IMR-90 (cell line): ENCODE measurements around the gene SLC27A3. TPM values are rescaled to one million over a fixed set of nuclear protein-coding genes. Genes with fewer than 3 reads are reported as not detected.

Experiments
- ATAC-seq: fragments of 200-7000 bp; cut with Tn5 transposase; 2 replicates; pipeline ENCODE4 v1.9.1; 2020; ENCODE audit warnings: low read depth, mild to moderate bottlenecking, moderate library complexity
- BruUV-seq: library from RNA; stranded (reverse); fragments of 400-500 nt; replicated peaks from 2 replicates; lab custom pipeline; 2021; lab: Mats Ljungman, UMichigan
- CTCF ChIA-PET: fragments of 300-600 bp; formaldehyde crosslinking; extraction: SDS; loops from one replicate; lab custom pipeline; 2021; ENCODE audit warnings: antibody characterized with exemption; lab: Yijun Ruan, JAX
- POLR2A ChIA-PET: fragments of 300-600 bp; sonication (Branson Sonifier 250); formaldehyde crosslinking; loops from one replicate; lab custom pipeline; 2022; ENCODE audit warnings: antibody characterized with exemption; ENCODE audit not compliant: unreplicated experiment; lab: Charles Lee
- DNase-seq: peaks from one replicate; pipeline ENCODE4 v3.0.0; 2013
- H2AFZ ChIP-seq: replicated peaks from 2 replicates; pipeline ENCODE3; 2013; ENCODE audit warnings: low read length, mild to moderate bottlenecking; ENCODE audit not compliant: poor library complexity
- H2AK5ac ChIP-seq: 2 replicates; pipeline ENCODE4 v1.6.1; 2013; ENCODE audit warnings: low read depth, low read length, inconsistent platforms
- H2AK9ac ChIP-seq: replicated peaks from 2 replicates; pipeline ENCODE3; 2013; ENCODE audit warnings: mild to moderate bottlenecking, low read depth, low read length, moderate library complexity; ENCODE audit not compliant: poor library complexity
- H2BK120ac ChIP-seq: 2 replicates; pipeline ENCODE4 v1.6.1; 2013; ENCODE audit warnings: low read depth, low read length, inconsistent platforms
- H2BK15ac ChIP-seq: 3 replicates; pipeline ENCODE4 v1.6.1; 2013; ENCODE audit warnings: low read depth, low read length, inconsistent platforms
- H2BK20ac ChIP-seq: 2 replicates; pipeline ENCODE4 v1.6.1; 2013; ENCODE audit warnings: low read depth, mild to moderate bottlenecking, inconsistent platforms, low read length, moderate library complexity
- H2BK5ac ChIP-seq: 2 replicates; pipeline ENCODE4 v1.6.1; 2013; ENCODE audit warnings: mild to moderate bottlenecking, low read depth, low read length, inconsistent platforms; ENCODE audit not compliant: poor library complexity, severe bottlenecking
- H3K14ac ChIP-seq: replicated peaks from 2 replicates; pipeline ENCODE4 v1.6.1; 2013; ENCODE audit warnings: low read depth, low read length, inconsistent platforms
- H3K18ac ChIP-seq: 2 replicates; pipeline ENCODE4 v1.6.1; 2013; ENCODE audit warnings: low read depth, low read length, control low read depth
- H3K23ac ChIP-seq: 2 replicates; pipeline ENCODE4 v1.6.1; 2013; ENCODE audit warnings: low read depth, low read length, inconsistent platforms
- H3K27ac ChIP-seq: 2 replicates; pipeline ENCODE4 v1.5.1; 2013; ENCODE audit warnings: mild to moderate bottlenecking, control low read depth, low read length; ENCODE audit not compliant: insufficient read depth
- H3K27me3 ChIP-seq: 2 replicates; pipeline ENCODE4 v1.6.1; 2013; ENCODE audit warnings: low read length; ENCODE audit not compliant: control insufficient read depth, insufficient read depth
- H3K36me3 ChIP-seq: 2 replicates; pipeline ENCODE4 v1.6.1; 2013; ENCODE audit warnings: low read length, mixed read lengths; ENCODE audit not compliant: control insufficient read depth, insufficient read depth
- H3K4ac ChIP-seq: 2 replicates; pipeline ENCODE4 v1.6.1; 2013; ENCODE audit warnings: low read depth, low read length, inconsistent platforms
- H3K4me1 ChIP-seq: 2 replicates; pipeline ENCODE4 v1.6.1; 2013; ENCODE audit warnings: low read length, mixed read lengths; ENCODE audit not compliant: control insufficient read depth, insufficient read depth
- H3K4me2 ChIP-seq: 2 replicates; pipeline ENCODE4 v1.6.1; 2013; ENCODE audit warnings: low read depth, mild to moderate bottlenecking, control low read depth, low read length, moderate library complexity
- H3K4me3 ChIP-seq: 2 replicates; pipeline ENCODE4 v1.5.1; 2013; ENCODE audit warnings: low read depth, mild to moderate bottlenecking, control low read depth, low read length, moderate library complexity; ENCODE audit not compliant: insufficient read depth
- H3K56ac ChIP-seq: 2 replicates; pipeline ENCODE4 v1.6.1; 2013; ENCODE audit warnings: low read length, inconsistent platforms; ENCODE audit not compliant: insufficient read depth; ENCODE audit errors: extremely low read depth
- H3K79me1 ChIP-seq, 2 experiments: 2 replicates each; pipeline ENCODE4 v1.6.1; 2013; ENCODE audit warnings: low read length in 2 of 2, inconsistent platforms in 1 of 2, low read depth in 1 of 2
- H3K9ac ChIP-seq: 2 replicates; pipeline ENCODE4 v1.6.1; 2013; ENCODE audit warnings: low read depth, low read length, control low read depth
- H3K9me1 ChIP-seq: 2 replicates; pipeline ENCODE4 v1.6.1; 2013; ENCODE audit warnings: low read length, inconsistent platforms; ENCODE audit not compliant: insufficient read depth
- H3K9me3 ChIP-seq: 2 replicates; pipeline ENCODE4 v1.6.1; 2013; ENCODE audit warnings: low read length; ENCODE audit not compliant: control insufficient read depth, insufficient read depth
- H4K20me1 ChIP-seq: 2 replicates; pipeline ENCODE4 v1.6.1; 2013; ENCODE audit warnings: low read length, inconsistent platforms; ENCODE audit not compliant: insufficient read depth
- H4K5ac ChIP-seq: 2 replicates; pipeline ENCODE4 v1.6.1; 2013; ENCODE audit warnings: mild to moderate bottlenecking, low read depth, low read length, control low read depth
- H4K8ac ChIP-seq, 2 experiments: 2 replicates each; pipeline ENCODE4 v1.6.1; 2013; ENCODE audit warnings: low read depth in 2 of 2, low read length in 2 of 2, control low read depth in 1 of 2, inconsistent platforms in 1 of 2
- H4K91ac ChIP-seq: 2 replicates; pipeline ENCODE4 v1.6.1; 2013; ENCODE audit warnings: low read depth, low read length, inconsistent platforms; ENCODE audit not compliant: insufficient read depth
- BHLHE40 ChIP-seq: fragments of 150-350 bp; IDR thresholded peaks from 2 replicates; pipeline ENCODE4 v1.6.1; 2016; ENCODE audit warnings: mild to moderate bottlenecking, low read depth, low read length
- CHD1 ChIP-seq: IDR thresholded peaks from 2 replicates; pipeline ENCODE4 v1.6.1; 2012; ENCODE audit warnings: low read depth, low read length, improper control_type of control experiment
- ELK1 ChIP-seq: fragments of 150-350 bp; IDR thresholded peaks from 2 replicates; pipeline ENCODE4 v1.6.1; 2016; ENCODE audit warnings: low read depth, mild to moderate bottlenecking, low read length, moderate library complexity, borderline replicate concordance
- MAFK ChIP-seq: IDR thresholded peaks from 2 replicates; pipeline ENCODE4 v1.6.1; 2012; ENCODE audit warnings: low read depth, low read length, improper control_type of control experiment
- MAZ ChIP-seq: IDR thresholded peaks from 2 replicates; pipeline ENCODE4 v1.6.1; 2012; ENCODE audit warnings: low read depth, mild to moderate bottlenecking, low read length, improper control_type of control experiment, moderate library complexity, borderline replicate concordance
- MXI1 ChIP-seq: IDR thresholded peaks from 2 replicates; pipeline ENCODE4 v1.6.1; 2012; ENCODE audit warnings: low read depth, mild to moderate bottlenecking, low read length, moderate library complexity, borderline replicate concordance
- RAD21 ChIP-seq: IDR thresholded peaks from 2 replicates; pipeline ENCODE4 v1.6.1; 2012; ENCODE audit warnings: low read length, improper control_type of control experiment
- RCOR1 ChIP-seq: IDR thresholded peaks from 2 replicates; pipeline ENCODE4 v1.6.1; 2012; ENCODE audit warnings: mild to moderate bottlenecking, low read length, improper control_type of control experiment; ENCODE audit not compliant: insufficient replicate concordance
- RFX5 ChIP-seq: IDR thresholded peaks from 2 replicates; pipeline ENCODE4 v1.8.0; 2012; ENCODE audit warnings: low read depth, mild to moderate bottlenecking, low read length, moderate library complexity
- WGBS, 2 experiments: methylation state at CpG; one replicate each; pipeline versions ENCODE4 v1.1.5 to v1.1.7; 2013; ENCODE audit warnings: missing lambda C conversion rate in 2 of 2; ENCODE audit not compliant: insufficient read length in 1 of 2; ENCODE audit errors: extremely low coverage in 2 of 2; 5-methylcytosine and 5-hydroxymethylcytosine counted together
- dilution Hi-C: fragments of 300-500 bp; cut with HindIII; formaldehyde crosslinking; loops from one replicate; pipeline ENCODE4 v1.14.3; 2018; ENCODE audit warnings: low sequenced_read_pairs; ENCODE audit not compliant: unreplicated experiment
- in situ Hi-C: fragments of 300-500 bp; cut with MboI; formaldehyde crosslinking; loops from 3 replicates; pipeline ENCODE4 v1.14.3; 2019; ENCODE audit warnings: low sequenced_read_pairs, inconsistent platforms, mixed read lengths
- intact Hi-C: fragments of 100-400 bp; cut with micrococcal nuclease; formaldehyde crosslinking; loops from 2 replicates; pipeline ENCODE4 v1.10.0; 2022
- polyA plus RNA-seq, 3 experiments: library from polyadenylated mRNA; depleted of rRNA; stranded (reverse); fragments of >200 nt; gene quantifications; 2 replicates each; pipeline ENCODE4 v1.2.3, GENCODE V29; 2012; ENCODE audit warnings: low replicate concordance in 1 of 3
- total RNA-seq: library from RNA; depleted of rRNA; stranded (reverse); fragments of >200 nt; gene quantifications from 2 replicates; pipeline ENCODE4 v1.2.3, GENCODE V29; 2012
- TF ChIP-seq, protein P1 (sequence below): fragments of 150-350 bp; IDR thresholded peaks from 2 replicates; pipeline ENCODE4 v1.6.1; 2017; ENCODE audit warnings: mild to moderate bottlenecking, antibody characterized with exemption, low read length, low read depth

Gene SLC27A3
- total and polyA plus RNA-seq, 2 of the 4 experiments (the other 2 are of a cell fraction) = 3.2 to 9.3 TPM

DNA sequence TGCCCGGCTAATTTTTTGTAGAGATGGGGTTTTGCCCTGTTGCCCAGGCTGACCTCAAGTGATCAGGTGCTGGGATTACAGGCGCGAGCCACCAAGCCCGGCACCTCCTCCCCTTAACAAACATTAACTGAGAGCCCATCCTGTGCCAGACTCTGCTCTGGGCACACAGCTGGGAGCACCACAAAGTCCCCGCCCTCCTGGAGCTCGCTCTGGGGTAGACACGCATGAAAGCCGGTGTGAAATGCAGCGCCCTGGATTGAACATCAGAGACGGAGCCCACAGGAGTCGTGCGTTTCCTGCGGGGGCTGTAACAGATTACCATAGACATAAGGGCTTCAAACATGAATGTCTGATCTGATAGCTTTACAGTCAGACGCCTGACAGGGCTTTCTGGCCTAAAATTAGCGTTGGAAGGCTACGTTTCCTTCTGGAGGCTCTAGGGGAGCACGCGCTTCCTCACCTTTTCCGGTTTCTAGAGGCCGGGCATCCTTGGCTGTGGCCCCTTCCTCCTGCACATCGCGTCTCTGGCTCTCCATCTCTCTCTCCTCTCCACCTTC is 14.3 kb downstream of the SLC27A3 start:
- DNase-seq (no peak), ATAC-seq (no peak)
- H3K4me3 ChIP-seq = no peak overlapping the region
- POLR2A ChIA-PET = no interaction called here
- H3K36me3 ChIP-seq = no peaks in the 10 kb centered on the region
- peak overlapping the region; percentile 78; the same call in 1 of the 2 replicates for H3K18ac ChIP-seq
- H3K4me1 ChIP-seq = peaks cover 11% of the 10 kb centered on the region
- H3K4ac ChIP-seq = peak overlapping the region; percentile 95
- TF ChIP-seq RAD21 (no peak), MAZ (no peak), BHLHE40 (no peak), RFX5 (no peak), CHD1 (no peak), MXI1 (no peak), RCOR1 (no peak), MAFK (no peak), ELK1 (no peak)
- TF ChIP-seq, protein P1, sequence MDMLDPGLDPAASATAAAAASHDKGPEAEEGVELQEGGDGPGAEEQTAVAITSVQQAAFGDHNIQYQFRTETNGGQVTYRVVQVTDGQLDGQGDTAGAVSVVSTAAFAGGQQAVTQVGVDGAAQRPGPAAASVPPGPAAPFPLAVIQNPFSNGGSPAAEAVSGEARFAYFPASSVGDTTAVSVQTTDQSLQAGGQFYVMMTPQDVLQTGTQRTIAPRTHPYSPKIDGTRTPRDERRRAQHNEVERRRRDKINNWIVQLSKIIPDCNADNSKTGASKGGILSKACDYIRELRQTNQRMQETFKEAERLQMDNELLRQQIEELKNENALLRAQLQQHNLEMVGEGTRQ = no peak
- CTCF ChIA-PET = no interaction called here
- peak overlapping the region; percentile 30 for H3K9ac ChIP-seq
- peak overlapping the region; percentile 75; the same call in 1 of the 2 replicates for H4K91ac ChIP-seq
- H4K8ac ChIP-seq = peak overlapping the region; percentile 48 to 92; a peak in 3 of 4 replicates
- no peaks in the 10 kb centered on the region for H4K20me1 ChIP-seq
- peak overlapping the region; percentile 79 for H2AK5ac ChIP-seq
- 63% methylated on average over 16 of the region's 22 CpGs; no CpG with 5 or more reads in 1 of the 2 experiments for WGBS, 2 experiments
- peak overlapping the region; percentile 91 for H2BK120ac ChIP-seq
- peak overlapping the region; percentile 92 for H2AFZ ChIP-seq
- dilution Hi-C loops = no loop called here
- peak overlapping the region; percentile 84 for H2AK9ac ChIP-seq
- in situ Hi-C loops = no loop called here
- peak overlapping the region; percentile 97 for H2BK5ac ChIP-seq
- H3K9me3 ChIP-seq = no peaks in the 10 kb centered on the region
- H3K79me1 ChIP-seq = 0 out of 4 replicates have a peak, but pooled peaks cover 0 to 3% of the 10 kb centered on the region in 2 experiments
- peak overlapping the region; percentile 89; the same call in 2 of the 3 replicates for H2BK15ac ChIP-seq
- peak overlapping the region; percentile 51; the same call in 1 of the 2 replicates for H4K5ac ChIP-seq
- intact Hi-C loops = loop anchor here (10.0 kb wide), 1 partner anchor 135 kb away; the partner anchor contains the start of gene GATAD2B
- H3K9me1 ChIP-seq = peaks cover 10% of the 10 kb centered on the region
- H2BK20ac ChIP-seq = peak overlapping the region; percentile 92
- H3K27me3 ChIP-seq = no peaks in the 10 kb centered on the region
- H3K4me2 ChIP-seq = peak overlapping the region; percentile 87; the same call in 1 of the 2 replicates
- peak overlapping the region; percentile 94; the same call in 1 of the 2 replicates for H3K23ac ChIP-seq
- H3K14ac ChIP-seq = peak overlapping the region; percentile 84
- H3K27ac ChIP-seq = peak overlapping the region; percentile 93; the same call in 1 of the 2 replicates
- H3K56ac ChIP-seq = no peak overlapping the region
- BruUV-seq = no TSS peak
